KMS-11 (cell line): ENCODE measurements around the gene DSC2.

Experiments
- H2AFZ ChIP-seq: fragments of 200-600 bp; sonication (generic); 2 replicates; pipeline ENCODE4 v1.6.1; 2016; ENCODE audit warnings: antibody characterized with exemption, mixed run types, low read depth
- H3K27ac ChIP-seq: fragments of 200-600 bp; sonication (generic); 2 replicates; pipeline ENCODE4 v1.6.1; 2016; ENCODE audit warnings: mild to moderate bottlenecking, mixed run types
- H3K27me3 ChIP-seq: fragments of 200-600 bp; sonication (generic); 2 replicates; pipeline ENCODE4 v1.6.1; 2017; ENCODE audit warnings: mild to moderate bottlenecking, low read depth, mixed run types, moderate library complexity; ENCODE audit not compliant: insufficient read depth
- H3K36me3 ChIP-seq: fragments of 200-600 bp; sonication (generic); 2 replicates; pipeline ENCODE4 v1.6.1; 2017; ENCODE audit warnings: mild to moderate bottlenecking, mixed run types; ENCODE audit not compliant: insufficient read depth
- H3K4me1 ChIP-seq: fragments of 200-600 bp; sonication (generic); 2 replicates; pipeline ENCODE4 v1.6.1; 2016; ENCODE audit warnings: mild to moderate bottlenecking, low read depth, mixed run types; ENCODE audit not compliant: poor library complexity, severe bottlenecking
- H3K4me2 ChIP-seq: fragments of 200-600 bp; sonication (generic); 2 replicates; pipeline ENCODE4 v1.7.0; 2016; ENCODE audit warnings: mild to moderate bottlenecking, mixed run types
- H3K4me3 ChIP-seq: fragments of 200-600 bp; sonication (generic); IDR thresholded peaks from 2 replicates; pipeline ENCODE4 v1.6.1; 2017; ENCODE audit warnings: low read depth, low read length, mixed read lengths; ENCODE audit not compliant: insufficient read depth
- H3K79me2 ChIP-seq: fragments of 200-600 bp; sonication (generic); 2 replicates; pipeline ENCODE4 v1.6.1; 2016; ENCODE audit warnings: low read depth, mixed run types; ENCODE audit not compliant: insufficient read depth
- H3K9ac ChIP-seq: fragments of 200-600 bp; sonication (generic); 2 replicates; pipeline ENCODE4 v1.6.1; 2016; ENCODE audit warnings: mild to moderate bottlenecking, mixed run types
- H4K20me1 ChIP-seq: fragments of 200-600 bp; sonication (generic); 2 replicates; pipeline ENCODE4 v1.6.1; 2016; ENCODE audit warnings: mild to moderate bottlenecking, mixed run types; ENCODE audit not compliant: insufficient read depth
- TF ChIP-seq, protein P1 (sequence below): fragments of 200-600 bp; sonication (generic); conservative IDR thresholded peaks from 2 replicates; pipeline ENCODE4 v1.6.1; 2017; ENCODE audit warnings: low read depth, mild to moderate bottlenecking, antibody characterized with exemption, low read length, moderate library complexity, mixed read lengths

DSC2 gene

DNA sequence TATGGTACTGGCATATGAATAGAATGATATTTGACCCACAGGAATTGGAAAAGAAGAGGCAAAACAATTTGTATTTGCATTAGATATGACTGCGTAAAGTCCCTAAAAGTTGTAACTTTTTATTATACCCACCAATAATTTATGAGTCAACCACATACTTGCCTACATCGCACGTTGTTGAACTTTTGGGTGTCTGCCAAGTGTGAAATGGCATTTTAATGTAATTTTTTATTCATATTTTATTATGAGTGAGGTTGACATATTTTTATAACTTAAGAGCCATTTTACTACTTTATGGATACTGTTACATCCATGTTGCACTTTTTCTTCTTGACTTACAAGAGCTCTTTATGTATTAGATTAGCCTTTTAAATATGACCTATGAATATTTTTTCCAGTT lies 4.6 kb downstream of the DSC2 start:
- no peaks in the 10 kb centered on the region for H3K27me3 ChIP-seq
- H3K4me3 ChIP-seq, result no peak overlapping the region
- no peak overlapping the region for H3K27ac ChIP-seq

DNA sequence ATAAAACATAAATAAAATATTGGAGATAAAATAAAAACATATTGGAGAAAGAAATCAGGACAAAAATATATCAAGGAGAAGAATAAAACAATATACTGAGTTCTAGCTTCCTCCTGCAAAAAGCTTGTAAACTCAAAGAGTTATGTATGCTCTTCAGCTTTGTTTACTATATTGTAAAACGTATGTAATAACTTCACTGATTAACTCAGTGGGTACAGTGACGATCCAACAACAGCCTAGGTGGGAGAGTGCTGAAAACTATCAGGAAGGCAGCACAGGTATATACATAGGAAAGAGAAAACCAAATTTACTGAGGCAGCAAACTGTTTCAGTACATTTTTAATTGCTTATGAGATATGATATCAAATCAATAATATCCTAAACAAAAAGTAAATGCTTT lies 8.3 kb downstream of the DSC2 start:
- no peaks in the 10 kb centered on the region for H3K79me2 ChIP-seq
- no peak overlapping the region for H3K4me3 ChIP-seq
- no peak overlapping the region for H2AFZ ChIP-seq
- no peaks in the 10 kb centered on the region for H3K36me3 ChIP-seq
- TF ChIP-seq, protein P1, sequence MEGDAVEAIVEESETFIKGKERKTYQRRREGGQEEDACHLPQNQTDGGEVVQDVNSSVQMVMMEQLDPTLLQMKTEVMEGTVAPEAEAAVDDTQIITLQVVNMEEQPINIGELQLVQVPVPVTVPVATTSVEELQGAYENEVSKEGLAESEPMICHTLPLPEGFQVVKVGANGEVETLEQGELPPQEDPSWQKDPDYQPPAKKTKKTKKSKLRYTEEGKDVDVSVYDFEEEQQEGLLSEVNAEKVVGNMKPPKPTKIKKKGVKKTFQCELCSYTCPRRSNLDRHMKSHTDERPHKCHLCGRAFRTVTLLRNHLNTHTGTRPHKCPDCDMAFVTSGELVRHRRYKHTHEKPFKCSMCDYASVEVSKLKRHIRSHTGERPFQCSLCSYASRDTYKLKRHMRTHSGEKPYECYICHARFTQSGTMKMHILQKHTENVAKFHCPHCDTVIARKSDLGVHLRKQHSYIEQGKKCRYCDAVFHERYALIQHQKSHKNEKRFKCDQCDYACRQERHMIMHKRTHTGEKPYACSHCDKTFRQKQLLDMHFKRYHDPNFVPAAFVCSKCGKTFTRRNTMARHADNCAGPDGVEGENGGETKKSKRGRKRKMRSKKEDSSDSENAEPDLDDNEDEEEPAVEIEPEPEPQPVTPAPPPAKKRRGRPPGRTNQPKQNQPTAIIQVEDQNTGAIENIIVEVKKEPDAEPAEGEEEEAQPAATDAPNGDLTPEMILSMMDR, result no peak
- no peaks in the 10 kb centered on the region for H4K20me1 ChIP-seq
- no peak overlapping the region for H3K4me2 ChIP-seq
- no peak overlapping the region for H3K27ac ChIP-seq
- H3K4me1 ChIP-seq, result no peaks in the 10 kb centered on the region
- no peak overlapping the region for H3K9ac ChIP-seq
- H3K27me3 ChIP-seq, result no peaks in the 10 kb centered on the region

More for the DNA sequence above, 4.6 kb downstream of the DSC2 start:
- H4K20me1 ChIP-seq, result no peaks in the 10 kb centered on the region
- no peaks in the 10 kb centered on the region for H3K36me3 ChIP-seq
- H3K4me2 ChIP-seq, result no peak overlapping the region
- H3K79me2 ChIP-seq, result no peaks in the 10 kb centered on the region
- TF ChIP-seq, protein P1, result no peak
- no peaks in the 10 kb centered on the region for H3K4me1 ChIP-seq
- no peak overlapping the region for H2AFZ ChIP-seq
- H3K9ac ChIP-seq, result no peak overlapping the region

DNA sequence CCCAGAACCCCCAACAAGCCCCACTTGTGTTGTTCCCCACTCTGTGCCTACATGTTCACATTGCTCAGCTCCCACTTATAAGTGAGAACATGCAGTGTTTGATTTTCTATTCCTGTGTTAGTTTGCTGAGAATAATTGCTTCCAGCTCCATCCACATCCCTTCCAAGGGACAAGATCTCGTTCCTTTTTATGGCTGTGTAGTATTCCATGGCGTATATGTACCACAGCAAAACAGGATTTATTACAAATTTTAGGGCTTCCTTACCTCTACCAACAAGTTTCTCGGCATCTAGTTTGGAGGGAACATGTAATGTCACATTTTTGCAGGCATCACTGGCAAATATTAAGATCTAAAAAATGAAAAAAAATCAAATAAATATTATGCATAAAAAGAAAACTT lies 8.9 kb downstream of the DSC2 start:
- Histone ChIP-seq H3K36me3 (no peaks in the 10 kb centered on the region), H2AFZ (no peak overlapping the region), H3K4me2 (no peak overlapping the region), H3K4me3 (no peak overlapping the region), H3K79me2 (no peaks in the 10 kb centered on the region), H3K27ac (no peak overlapping the region), H3K4me1 (no peaks in the 10 kb centered on the region), H4K20me1 (no peaks in the 10 kb centered on the region), H3K27me3 (no peaks in the 10 kb centered on the region), H3K9ac (no peak overlapping the region)
- TF ChIP-seq, protein P1, result no peak

DNA sequence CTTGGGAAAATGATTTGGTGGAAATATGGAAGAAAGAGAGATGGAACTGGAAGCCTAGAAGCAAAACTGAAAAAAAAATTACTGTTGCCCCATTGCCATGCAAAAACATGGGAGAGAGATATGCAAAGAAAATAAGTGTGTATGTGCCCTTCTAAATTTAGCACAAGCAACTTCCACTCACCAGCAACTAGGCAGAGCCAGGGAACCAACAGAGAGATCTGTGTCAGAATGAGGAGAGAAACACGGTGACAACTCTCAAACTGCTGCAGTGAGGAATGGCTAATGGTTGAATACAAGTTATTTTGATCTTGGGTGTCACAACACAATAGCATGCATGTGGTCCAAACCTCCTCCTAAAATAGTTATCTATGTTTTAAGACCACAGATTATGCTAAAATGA lies 10.9 kb downstream of the DSC2 start:
- H2AFZ ChIP-seq, result no peak overlapping the region
- H3K4me1 ChIP-seq, result no peaks in the 10 kb centered on the region
- no peaks in the 10 kb centered on the region for H4K20me1 ChIP-seq
- no peak overlapping the region for H3K27ac ChIP-seq
- no peak overlapping the region for H3K4me2 ChIP-seq
- TF ChIP-seq, protein P1, result no peak
- no peaks in the 10 kb centered on the region for H3K27me3 ChIP-seq
- no peaks in the 10 kb centered on the region for H3K36me3 ChIP-seq
- no peak overlapping the region for H3K4me3 ChIP-seq
- no peaks in the 10 kb centered on the region for H3K79me2 ChIP-seq
- no peak overlapping the region for H3K9ac ChIP-seq

DNA sequence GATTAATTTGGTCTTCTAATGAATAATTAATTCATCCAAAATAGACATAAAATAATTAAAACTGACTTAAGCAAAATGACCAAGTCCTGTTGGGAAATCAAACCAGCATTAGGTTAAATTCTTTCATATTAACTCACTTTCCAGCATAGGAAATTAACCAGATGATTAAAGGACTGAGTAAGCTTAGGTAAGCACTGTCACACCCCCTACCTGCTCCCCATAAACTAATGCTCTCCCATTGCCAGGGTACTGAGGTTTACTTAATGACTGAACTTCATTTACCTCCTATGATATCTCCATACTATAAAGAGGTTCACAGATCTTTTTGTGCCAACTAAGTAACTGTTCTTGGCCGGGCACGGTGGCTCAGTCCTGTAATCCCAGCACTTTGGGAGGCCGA lies 13.7 kb downstream of the DSC2 start:
- no peaks in the 10 kb centered on the region for H3K79me2 ChIP-seq
- no peak overlapping the region for H3K4me3 ChIP-seq
- no peak overlapping the region for H3K9ac ChIP-seq
- H2AFZ ChIP-seq, result no peak overlapping the region
- H3K4me1 ChIP-seq, result no peaks in the 10 kb centered on the region
- no peak overlapping the region for H3K4me2 ChIP-seq
- H3K36me3 ChIP-seq, result no peaks in the 10 kb centered on the region
- TF ChIP-seq, protein P1, result no peak
- H3K27ac ChIP-seq, result no peak overlapping the region
- no peaks in the 10 kb centered on the region for H4K20me1 ChIP-seq
- no peaks in the 10 kb centered on the region for H3K27me3 ChIP-seq
